ENCODE results near the gene PLD4.

- TF ChIP-seq, protein P1, sequence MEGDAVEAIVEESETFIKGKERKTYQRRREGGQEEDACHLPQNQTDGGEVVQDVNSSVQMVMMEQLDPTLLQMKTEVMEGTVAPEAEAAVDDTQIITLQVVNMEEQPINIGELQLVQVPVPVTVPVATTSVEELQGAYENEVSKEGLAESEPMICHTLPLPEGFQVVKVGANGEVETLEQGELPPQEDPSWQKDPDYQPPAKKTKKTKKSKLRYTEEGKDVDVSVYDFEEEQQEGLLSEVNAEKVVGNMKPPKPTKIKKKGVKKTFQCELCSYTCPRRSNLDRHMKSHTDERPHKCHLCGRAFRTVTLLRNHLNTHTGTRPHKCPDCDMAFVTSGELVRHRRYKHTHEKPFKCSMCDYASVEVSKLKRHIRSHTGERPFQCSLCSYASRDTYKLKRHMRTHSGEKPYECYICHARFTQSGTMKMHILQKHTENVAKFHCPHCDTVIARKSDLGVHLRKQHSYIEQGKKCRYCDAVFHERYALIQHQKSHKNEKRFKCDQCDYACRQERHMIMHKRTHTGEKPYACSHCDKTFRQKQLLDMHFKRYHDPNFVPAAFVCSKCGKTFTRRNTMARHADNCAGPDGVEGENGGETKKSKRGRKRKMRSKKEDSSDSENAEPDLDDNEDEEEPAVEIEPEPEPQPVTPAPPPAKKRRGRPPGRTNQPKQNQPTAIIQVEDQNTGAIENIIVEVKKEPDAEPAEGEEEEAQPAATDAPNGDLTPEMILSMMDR (conservative IDR thresholded peaks at IDR 0.05 in 1 of 2, IDR thresholded peaks at IDR 0.05 in 1 of 2; ENCODE audit: extremely low read depth in 1 of 2, insufficient read depth in 1 of 2, low read depth in 1 of 2, low read length in 2 of 2) = no peak
- no peak for TF ChIP-seq EZH2 (IDR thresholded peaks at IDR 0.05; ENCODE audit: borderline replicate concordance, low read length)
Measured at GRCh38 chr14:104937161-104937560, 12.5 kb downstream of the PLD4 start.
